Activated B cell treated with CpG ODN at 0.5 μM for 24 hours (primary cell): ENCODE results near the gene ADAT3. TPM values are rescaled to one million over a fixed set of nuclear protein-coding genes. Genes with fewer than 3 reads are reported as not detected.

Experiments used
- ATAC-seq: fragments of 200-7000 bp; cut with Tn5 transposase; one replicate; pipeline ENCODE4 v1.10.0; 2021; ENCODE audit warnings: low read depth, mild to moderate bottlenecking, moderate library complexity
- CTCF ChIA-PET: fragments of 350-600 bp; sonication (Branson Sonifier 250); formaldehyde crosslinking; loops from one replicate; lab custom pipeline; 2021; ENCODE audit warnings: antibody characterized with exemption; lab: Charles Lee
- POLR2A ChIA-PET: fragments of 350-600 bp; sonication (Branson Sonifier 250); formaldehyde crosslinking; loops from one replicate; lab custom pipeline; 2021; ENCODE audit warnings: antibody characterized with exemption; lab: Charles Lee
- DNase-seq: peaks from one replicate; pipeline ENCODE4 v3.0.0; 2022
- H3K27ac Mint-ChIP-seq: one replicate; pipeline ENCODE4 v1.8.0; 2020; ENCODE audit warnings: mixed read lengths
- H3K27me3 Mint-ChIP-seq: one replicate; pipeline ENCODE4 v1.8.0; 2021; ENCODE audit warnings: mixed read lengths
- H3K36me3 Mint-ChIP-seq: one replicate; pipeline ENCODE4 v1.8.0; 2021; ENCODE audit warnings: low read depth, mixed read lengths
- H3K4me1 Mint-ChIP-seq: one replicate; pipeline ENCODE4 v1.8.0; 2021; ENCODE audit warnings: mixed read lengths
- H3K4me3 Mint-ChIP-seq: one replicate; pipeline ENCODE4 v1.8.0; 2020; ENCODE audit warnings: mild to moderate bottlenecking, mixed read lengths
- H3K9me3 Mint-ChIP-seq: one replicate; pipeline ENCODE4 v1.8.0; 2020; ENCODE audit warnings: mixed read lengths
- intact Hi-C: fragments of 100-400 bp; cut with micrococcal nuclease; formaldehyde crosslinking; loops from one replicate; pipeline ENCODE4 v1.15.1; 2024
- total RNA-seq: library from RNA; stranded (reverse); gene quantifications from 2 replicates; pipeline ENCODE4 v1.2.3, GENCODE V29; 2022
- TF ChIP-seq, protein P1 (sequence below): fragments of 200-600 bp; IDR thresholded peaks from one replicate; pipeline ENCODE4 v1.8.0; 2022; ENCODE audit warnings: antibody characterized with exemption, mild to moderate bottlenecking

The ADAT3 gene
- total RNA-seq, 1 donor from 2014 or later: 14.1 TPM

DNA sequence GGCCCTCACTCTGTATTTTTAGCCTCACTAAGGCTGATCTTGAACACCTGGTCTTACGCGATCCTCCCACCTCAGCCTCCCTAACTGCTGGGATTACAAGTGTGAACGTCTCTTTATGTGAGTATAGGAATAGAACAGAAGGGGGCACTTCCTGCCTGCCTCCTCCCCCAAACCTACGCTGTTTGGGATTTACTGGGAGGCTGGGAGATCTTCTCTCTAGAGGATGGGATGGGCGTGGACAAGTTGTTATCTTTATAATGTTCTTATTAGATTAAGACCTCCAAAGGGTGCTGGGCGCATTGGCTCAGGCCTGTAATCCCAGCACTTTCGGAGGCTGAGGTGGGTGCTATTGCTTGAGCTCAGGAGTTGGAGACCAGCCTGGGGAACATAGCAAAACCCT, 32.9 kb downstream of the ADAT3 start:
- Mint-ChIP-seq H3K27me3 (no peaks in the 10 kb centered on the region), H3K9me3 (peaks cover 5% of the 10 kb centered on the region), H3K4me3 (no peak overlapping the region), H3K36me3 (peaks cover 14% of the 10 kb centered on the region), H3K4me1 (peaks cover 44% of the 10 kb centered on the region), H3K27ac (no peak overlapping the region)
- intact Hi-C loops: no loop called here
- DNase-seq (no peak), ATAC-seq (no peak)
- POLR2A ChIA-PET: interaction anchor here (1.4 kb wide), 1 partner anchor 104 kb away, joined by 8 read pairs; no protein-coding TSS in a partner anchor
- CTCF ChIA-PET: no interaction called here
- TF ChIP-seq, protein P1, sequence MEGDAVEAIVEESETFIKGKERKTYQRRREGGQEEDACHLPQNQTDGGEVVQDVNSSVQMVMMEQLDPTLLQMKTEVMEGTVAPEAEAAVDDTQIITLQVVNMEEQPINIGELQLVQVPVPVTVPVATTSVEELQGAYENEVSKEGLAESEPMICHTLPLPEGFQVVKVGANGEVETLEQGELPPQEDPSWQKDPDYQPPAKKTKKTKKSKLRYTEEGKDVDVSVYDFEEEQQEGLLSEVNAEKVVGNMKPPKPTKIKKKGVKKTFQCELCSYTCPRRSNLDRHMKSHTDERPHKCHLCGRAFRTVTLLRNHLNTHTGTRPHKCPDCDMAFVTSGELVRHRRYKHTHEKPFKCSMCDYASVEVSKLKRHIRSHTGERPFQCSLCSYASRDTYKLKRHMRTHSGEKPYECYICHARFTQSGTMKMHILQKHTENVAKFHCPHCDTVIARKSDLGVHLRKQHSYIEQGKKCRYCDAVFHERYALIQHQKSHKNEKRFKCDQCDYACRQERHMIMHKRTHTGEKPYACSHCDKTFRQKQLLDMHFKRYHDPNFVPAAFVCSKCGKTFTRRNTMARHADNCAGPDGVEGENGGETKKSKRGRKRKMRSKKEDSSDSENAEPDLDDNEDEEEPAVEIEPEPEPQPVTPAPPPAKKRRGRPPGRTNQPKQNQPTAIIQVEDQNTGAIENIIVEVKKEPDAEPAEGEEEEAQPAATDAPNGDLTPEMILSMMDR: no peak

DNA sequence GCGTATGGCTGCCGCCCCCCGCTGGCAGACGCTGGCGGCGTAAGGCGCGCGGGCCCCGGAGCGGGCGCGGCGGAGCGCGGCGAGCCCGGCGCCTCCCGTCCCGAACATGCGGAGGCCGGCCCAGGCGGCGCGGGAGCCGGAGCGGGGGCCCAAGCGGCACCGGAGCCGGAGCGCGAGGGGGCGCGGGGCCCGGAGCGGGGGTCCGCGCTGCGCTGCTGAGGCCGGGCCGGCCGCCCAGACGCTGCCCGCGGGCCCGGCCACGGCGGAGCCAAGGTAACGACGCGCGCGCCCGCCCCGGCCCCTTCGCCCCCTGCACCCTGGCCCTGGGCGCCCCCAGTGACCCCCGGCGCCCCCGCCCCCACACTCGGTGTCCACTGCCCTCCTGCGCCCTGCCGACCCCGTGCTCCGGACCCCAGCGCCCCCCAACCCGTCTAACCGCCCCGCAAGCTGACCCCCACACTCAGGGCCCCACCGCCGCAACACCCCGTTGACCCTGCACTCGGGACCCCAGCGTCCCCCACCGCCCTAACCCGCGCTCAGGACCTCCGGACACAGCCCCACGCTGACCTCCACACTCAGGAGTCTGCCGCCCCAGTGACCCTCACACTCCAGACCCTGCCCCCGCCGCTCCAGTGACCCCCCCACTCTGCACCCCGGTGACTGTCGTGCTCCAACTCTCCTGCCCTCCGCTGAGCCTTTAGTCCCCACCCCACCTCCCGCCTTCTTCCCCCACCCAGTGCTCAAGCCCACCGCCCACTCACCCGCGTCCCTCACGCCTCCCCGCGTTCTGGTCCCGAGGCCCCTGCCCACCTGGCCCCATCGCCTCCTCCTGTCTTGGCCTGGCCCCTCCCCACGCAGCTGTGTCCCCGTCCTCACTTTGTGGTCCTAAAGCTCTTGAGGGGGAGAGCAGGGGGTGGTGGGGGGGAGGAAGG, 36.2 kb downstream of the ADAT3 start, which contains the start of gene CSNK1G2:
TSS of gene CSNK1G2 (plus strand) at position 27 of the 932 bp plus-strand sequence. CDS start 28,601 bp downstream, outside the sequence.
- Mint-ChIP-seq H3K9me3 (no peaks in the 10 kb centered on the region), H3K27me3 (no peaks in the 10 kb centered on the region), H3K4me1 (peaks cover 42% of the 10 kb centered on the region), H3K36me3 (peaks cover 14% of the 10 kb centered on the region), H3K27ac (peak within 1 kb of the TSS; percentile 99), H3K4me3 (peak within 1 kb of the TSS; percentile 94)
- TF ChIP-seq, protein P1: no peak
- POLR2A ChIA-PET: interaction anchor here (0.5 to 2.2 kb wide), 22 partner anchors 8 to 802 kb away, joined by 3 to 15 read pairs (median 5); partner anchors contain the start of genes ABHD17A and AP3D1
- CTCF ChIA-PET: interaction anchor here (0.7 kb wide), 1 partner anchor 101 kb away, joined by 3 read pairs; no protein-coding TSS in a partner anchor
- DNase-seq: no peak
- intact Hi-C loops: loop anchor here (1.0 to 2.0 kb wide), 7 partner anchors 37 to 149 kb away; partner anchors contain the start of genes BTBD2 and MKNK2
- peak; percentile 1 for ATAC-seq

DNA sequence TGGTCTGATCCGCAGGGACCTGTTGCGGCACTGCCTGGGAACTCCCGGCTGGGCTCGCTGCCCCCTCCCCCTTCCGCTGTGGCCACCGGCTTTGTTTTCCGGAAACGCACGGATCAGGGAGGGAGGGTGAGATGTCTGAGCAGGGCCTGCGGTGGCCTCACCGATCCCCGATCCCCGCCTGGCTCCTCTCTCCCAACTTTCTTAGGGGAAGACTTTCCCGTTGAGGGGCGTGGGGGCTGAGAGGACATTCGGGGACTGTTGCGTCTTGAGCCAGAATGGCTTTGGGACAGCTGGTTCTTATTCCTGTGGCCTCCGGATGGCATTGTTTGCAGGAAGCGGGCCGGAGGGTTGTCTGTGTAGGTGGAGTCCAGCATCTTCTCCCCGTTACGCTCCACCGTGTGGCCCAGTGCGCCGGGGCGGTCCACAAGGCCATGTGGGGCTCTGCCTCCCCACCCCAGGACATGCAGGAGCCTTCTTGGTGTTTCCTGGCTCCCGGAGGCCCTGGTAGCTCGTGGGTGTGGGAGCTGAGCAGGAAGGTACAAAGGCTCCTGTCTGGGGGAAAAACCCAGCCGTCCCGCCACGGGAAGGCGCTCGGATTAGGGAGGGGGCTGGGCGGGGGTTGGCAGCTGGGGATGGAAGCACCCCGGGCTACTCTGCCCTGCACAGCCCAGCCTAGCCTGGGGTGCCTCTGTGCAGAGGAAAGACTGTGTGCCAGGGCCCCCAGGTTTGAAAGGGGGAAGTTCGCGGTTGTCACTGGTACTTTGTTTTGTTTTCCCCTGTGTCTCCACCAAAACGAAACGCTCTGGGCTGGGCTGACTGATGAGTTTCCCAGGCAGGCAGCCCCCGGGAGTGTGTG, 37.1 kb downstream of the ADAT3 start:
- Mint-ChIP-seq H3K9me3 (no peaks in the 10 kb centered on the region), H3K27me3 (no peaks in the 10 kb centered on the region), H3K4me1 (peaks cover 46% of the 10 kb centered on the region), H3K36me3 (peaks cover 10% of the 10 kb centered on the region), H3K27ac (peak overlapping the region; percentile 96), H3K4me3 (peak overlapping the region; percentile 91)
- POLR2A ChIA-PET: interaction anchor here (0.5 to 2.2 kb wide), 31 partner anchors 9 to 1411 kb away, joined by 3 to 15 read pairs (median 4); partner anchors contain the start of genes ABHD17A and AP3D1
- DNase-seq (peak; percentile 69), ATAC-seq (peak; percentile 53)
- intact Hi-C loops: loop anchor here (1.0 to 2.0 kb wide), 6 partner anchors 38 to 148 kb away; partner anchors contain the start of gene BTBD2
- TF ChIP-seq, protein P1: no peak
- CTCF ChIA-PET: interaction anchor here (0.7 to 1.0 kb wide), 2 partner anchors 77 to 100 kb away, joined by 3 read pairs; no protein-coding TSS in a partner anchor

DNA sequence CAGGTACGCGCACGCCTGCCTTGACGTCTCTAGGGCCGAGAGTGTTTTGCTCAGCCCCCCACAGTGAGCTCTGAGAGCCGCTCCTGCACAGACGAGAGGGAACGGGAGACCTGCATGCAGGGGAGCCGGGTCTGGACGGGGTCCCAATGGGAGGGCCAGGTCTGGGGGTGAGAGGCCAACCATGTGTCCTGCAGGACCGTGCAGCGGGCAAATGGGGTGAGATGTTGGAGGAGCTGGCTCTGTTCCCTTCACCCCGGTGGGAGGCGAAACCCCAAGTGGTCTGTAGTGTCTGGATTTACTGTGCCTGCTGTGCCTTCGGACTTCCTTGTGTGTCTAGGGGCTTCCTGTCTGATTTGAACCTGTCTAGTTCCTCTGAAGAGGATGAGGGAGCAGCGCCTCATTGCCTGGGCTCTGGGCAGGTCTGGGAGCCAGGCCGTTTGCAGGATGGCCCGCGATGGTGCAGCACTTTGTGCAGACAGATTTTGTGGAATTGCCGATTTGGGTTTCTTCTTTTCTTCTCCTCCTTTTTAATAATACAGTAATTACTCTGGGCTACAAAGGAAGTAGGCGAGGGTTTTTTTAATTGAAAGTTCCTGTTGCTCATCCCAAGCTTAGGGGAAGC, 37.8 kb downstream of the ADAT3 start:
- TF ChIP-seq, protein P1: no peak
- Mint-ChIP-seq H3K36me3 (peaks cover 10% of the 10 kb centered on the region), H3K4me3 (peak overlapping the region; percentile 91), H3K4me1 (peaks cover 46% of the 10 kb centered on the region), H3K27ac (peak overlapping the region; percentile 96), H3K27me3 (no peaks in the 10 kb centered on the region), H3K9me3 (no peaks in the 10 kb centered on the region)
- ChIA-PET CTCF (interaction anchor here (1.0 to 1.6 kb wide), 3 partner anchors 13 to 78 kb away, joined by 3 to 5 read pairs (median 4); no protein-coding TSS in a partner anchor), POLR2A (interaction anchor here (0.6 to 2.2 kb wide), 18 partner anchors 10 to 1412 kb away, joined by 3 to 15 read pairs (median 4); partner anchors contain the start of genes ABHD17A and AP3D1)
- intact Hi-C loops: loop anchor here (1.0 to 2.0 kb wide), 6 partner anchors 39 to 147 kb away; partner anchors contain the start of gene BTBD2
- no peak for DNase-seq
- ATAC-seq: no peak
